KBM-7 (cell line): ENCODE measurements around the gene ZNF672.

ENCODE experiments used
- DNase-seq: peaks from one replicate; pipeline ENCODE4 v3.0.0-alpha.2; 2015
- in situ Hi-C: fragments of 300-500 bp; cut with MboI; formaldehyde crosslinking; loops from 2 replicates; pipeline ENCODE4 v1.14.3; 2020; ENCODE audit warnings: low sequenced_read_pairs, low pct_unique_long_range_greater_than_20kb, mixed read lengths

Gene ZNF672

GRCh38 chr1:248850124-248850523, 12.1 kb downstream of the ZNF672 start:
- DNase-seq = no peak
- in situ Hi-C loops = no loop called here

DNA sequence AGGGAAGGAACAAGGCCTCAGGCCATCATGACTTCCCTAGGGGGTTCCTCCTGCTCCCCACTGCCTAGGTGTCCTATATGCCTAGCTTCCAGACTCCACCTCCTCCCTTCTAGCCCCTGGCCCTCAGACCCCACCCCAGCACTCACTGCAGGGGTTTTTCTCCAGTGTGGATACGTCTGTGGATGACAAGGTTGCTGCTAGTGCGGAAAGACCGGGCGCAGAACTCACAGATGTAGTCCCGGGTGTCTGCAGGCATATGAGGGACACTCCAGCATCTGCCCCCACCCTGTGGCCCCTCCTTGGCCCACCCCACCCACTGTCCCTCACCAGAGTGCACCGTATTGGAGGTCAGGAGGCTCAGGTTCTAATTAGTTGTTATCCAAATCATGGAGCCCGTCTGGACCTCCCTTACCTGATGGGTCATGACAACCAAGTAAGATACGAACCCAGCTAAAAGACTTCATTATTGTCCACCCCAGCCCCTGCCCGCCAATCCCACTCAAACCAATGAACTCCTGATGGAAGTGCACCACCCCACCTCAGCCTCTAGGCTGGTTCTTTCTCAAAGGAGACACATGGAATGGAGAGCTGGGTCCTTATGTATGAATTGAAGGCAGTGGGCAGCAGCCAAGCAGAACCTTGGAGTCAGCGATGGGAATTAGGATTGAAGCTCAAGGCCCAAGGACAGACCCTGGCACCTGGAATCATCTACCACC, 12.7 kb downstream of the ZNF672 start:
- in situ Hi-C loops = no loop called here
- DNase-seq = no peak

GRCh38 chr1:248851390-248851789, 13.4 kb downstream of the ZNF672 start:
- in situ Hi-C loops = no loop called here
- no peak for DNase-seq

GRCh38 chr1:248852481-248853405, 14.7 kb downstream of the ZNF672 start:
- in situ Hi-C loops = no loop called here
- DNase-seq = no peak

DNA sequence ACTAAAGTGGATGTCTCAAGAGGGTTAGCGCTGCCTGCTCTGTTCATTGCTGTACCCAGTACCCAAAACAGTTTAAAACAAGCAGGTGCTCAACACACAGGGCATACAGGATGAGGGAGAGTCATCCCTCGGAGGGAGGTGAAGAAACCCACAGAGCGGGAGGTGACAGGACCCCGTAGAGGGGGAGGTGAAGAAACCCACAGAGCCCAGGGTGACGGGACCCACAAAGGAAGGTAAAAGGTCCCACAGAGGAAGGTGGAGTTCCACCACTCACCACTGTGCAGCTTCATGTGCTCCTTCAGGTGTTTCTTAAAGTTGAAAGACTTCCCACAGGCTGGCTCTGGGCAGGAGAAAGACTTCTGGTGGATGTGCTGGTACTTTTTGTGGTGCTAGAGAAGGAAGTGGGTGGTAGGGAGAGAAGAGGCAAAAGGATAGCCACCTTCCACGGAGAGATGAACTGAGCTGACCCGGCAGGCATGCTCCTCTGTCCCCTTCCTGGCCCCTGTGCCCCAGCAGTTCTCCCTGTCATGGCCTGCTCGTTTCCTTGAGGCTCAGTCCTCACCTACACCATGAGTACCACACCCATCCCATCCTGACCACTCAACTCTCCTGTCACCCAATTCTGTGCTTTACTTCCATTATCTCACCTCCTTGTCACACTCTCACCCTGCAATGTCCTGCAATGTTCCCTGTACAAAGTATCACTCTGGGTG, 15.8 kb downstream of the ZNF672 start:
- no peak for DNase-seq
- in situ Hi-C loops = no loop called here

- in situ Hi-C loops = no loop called here
Observed at GRCh38 chr1:248855580-248855979, 17.6 kb downstream of the ZNF672 start.

DNA sequence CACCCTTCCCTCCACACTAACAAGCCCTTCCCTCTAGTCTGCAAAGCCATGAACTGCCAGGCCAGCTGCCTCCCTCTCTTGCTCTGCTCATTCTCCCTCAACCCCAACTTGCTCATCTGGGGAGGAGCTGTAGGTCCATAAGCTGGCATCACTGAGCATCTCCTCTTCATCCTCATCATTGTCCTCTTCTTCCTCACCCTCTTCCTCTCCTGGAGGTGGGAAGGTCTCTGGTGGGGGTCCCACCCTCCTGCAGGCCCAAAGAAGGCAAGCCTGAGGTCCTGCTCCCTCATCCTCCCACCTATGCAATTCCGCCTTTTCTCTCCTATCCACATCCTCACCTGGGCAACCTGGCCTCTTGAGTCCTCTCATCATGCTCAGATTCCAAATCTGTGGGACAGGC, 18.2 kb downstream of the ZNF672 start:
- no peak for DNase-seq
- in situ Hi-C loops = no loop called here

More at GRCh38 chr1:248855580-248855979, 17.6 kb downstream of the ZNF672 start:
- no peak for DNase-seq

DNA sequence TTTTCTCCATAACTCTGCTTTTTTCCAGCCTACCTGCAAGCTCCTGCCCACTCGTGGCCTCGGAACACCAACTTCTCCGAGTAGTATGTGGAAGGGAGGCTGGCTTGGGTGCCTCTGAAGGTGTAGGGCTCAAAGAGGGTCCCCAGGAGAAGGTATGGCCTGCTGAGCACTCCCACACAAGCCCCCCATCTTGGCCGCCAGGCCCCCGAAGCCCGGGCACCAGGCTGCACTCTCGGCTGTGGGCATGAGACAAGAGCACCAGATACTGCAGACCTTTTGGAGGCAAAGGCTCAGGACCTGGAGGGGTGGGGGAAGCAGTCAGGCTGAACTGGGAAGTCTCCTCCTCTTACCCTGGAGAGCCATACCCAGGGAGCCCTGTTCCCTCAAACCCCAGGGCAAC, 19.2 kb downstream of the ZNF672 start:
- in situ Hi-C loops = no loop called here
- no peak for DNase-seq

DNA sequence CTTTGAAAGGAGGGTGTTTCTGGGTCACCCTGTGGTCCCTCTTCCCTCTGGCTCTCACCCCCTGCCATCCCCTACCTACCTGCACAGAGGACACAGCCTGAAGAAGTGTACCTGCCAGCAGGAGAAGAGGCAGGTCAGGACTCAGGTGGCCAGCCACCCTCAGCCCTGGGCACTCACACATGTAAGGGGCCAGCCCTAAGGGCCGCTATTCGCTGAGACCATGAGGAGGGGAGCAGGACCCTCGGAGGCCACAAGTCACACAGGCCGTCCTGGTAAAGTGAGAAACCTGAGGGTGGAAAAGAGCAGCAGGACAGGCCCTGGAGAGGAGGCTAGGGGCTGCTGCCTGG, 19.7 kb downstream of the ZNF672 start:
- no peak for DNase-seq
- in situ Hi-C loops = no loop called here

DNA sequence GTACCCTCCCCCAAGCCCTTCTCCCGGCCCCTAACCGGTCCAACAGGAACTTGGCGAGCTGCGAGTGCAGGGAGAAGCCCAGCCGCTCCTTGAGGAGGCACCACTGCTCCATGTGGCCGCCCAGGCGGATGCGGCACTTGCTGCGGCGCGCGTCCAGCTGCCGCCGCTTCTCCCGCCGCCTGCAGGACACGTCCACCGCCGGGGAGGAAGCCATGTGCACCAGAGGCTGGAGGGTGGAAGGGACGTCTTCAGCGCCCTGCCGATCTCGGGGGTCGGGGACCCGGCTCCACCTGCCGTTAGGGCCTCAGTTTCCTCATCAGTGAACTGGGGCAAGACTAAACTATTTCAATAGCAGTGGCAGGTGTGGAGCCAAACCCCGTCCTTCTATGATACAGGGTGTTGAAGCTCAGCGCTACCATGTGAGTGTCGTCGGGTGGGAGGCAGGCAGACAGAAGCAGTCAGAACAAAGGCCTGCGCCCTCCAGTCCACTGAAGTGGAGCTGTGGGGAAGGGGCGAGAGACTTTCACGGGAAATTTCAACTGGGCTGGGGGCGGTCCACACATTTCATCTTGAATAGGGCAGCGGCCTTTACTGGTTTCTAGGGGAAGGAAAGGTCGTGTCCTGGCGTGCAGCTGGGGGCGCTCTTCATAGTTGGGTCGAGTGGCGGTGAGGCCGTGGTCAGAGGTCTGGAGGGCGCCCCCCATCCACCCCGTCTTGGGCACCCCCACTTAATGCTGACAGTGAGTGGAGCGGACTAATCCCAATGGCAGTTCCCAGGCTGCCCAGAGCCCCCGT, 20.3 kb downstream of the ZNF672 start:
- in situ Hi-C loops = no loop called here
- DNase-seq = peak; percentile 77

GRCh38 chr1:248858891-248859889, 21.2 kb downstream of the ZNF672 start, which contains the start of gene ZNF692:
Gene ZNF692 (minus strand): TSS chr1:248859085. CDS start chr1:248858309, 776 bp downstream.
- in situ Hi-C loops = no loop called here
- DNase-seq = peak; percentile 97

DNA sequence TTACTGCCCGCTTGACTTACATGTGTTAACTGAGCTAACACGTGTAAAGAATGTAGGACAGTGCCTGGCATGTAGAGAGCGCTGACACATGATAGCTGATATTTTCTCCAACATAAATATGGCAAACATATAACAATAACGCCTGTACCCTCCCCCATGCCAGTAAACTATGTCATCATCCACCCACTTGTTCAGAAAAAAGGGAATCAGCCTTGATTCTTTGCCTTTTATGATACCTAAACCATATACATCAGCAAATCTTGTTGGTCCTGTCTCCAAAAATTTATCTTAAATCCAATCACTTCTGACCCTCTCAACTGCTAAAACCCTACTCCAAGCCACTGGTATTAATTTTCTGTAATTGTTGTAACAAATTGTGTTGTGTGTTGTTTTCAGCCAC, 22.0 kb downstream of the ZNF672 start:
- in situ Hi-C loops = no loop called here
- no peak for DNase-seq

- in situ Hi-C loops = no loop called here
- no peak for DNase-seq
Observed at GRCh38 chr1:248861616-248862015, 23.6 kb downstream of the ZNF672 start.

GRCh38 chr1:248862695-248862997, 24.6 kb downstream of the ZNF672 start:
- in situ Hi-C loops = no loop called here
- no peak for DNase-seq

GRCh38 chr1:248862998-248863881, 25.2 kb downstream of the ZNF672 start:
- in situ Hi-C loops = no loop called here
- DNase-seq = no peak

GRCh38 chr1:248871837-248872401, 33.9 kb downstream of the ZNF672 start:
- in situ Hi-C loops = no loop called here
- no peak for DNase-seq
